ENCODE measurements around the gene SLC3A2. TPM values are rescaled to one million over a fixed set of nuclear protein-coding genes. Genes with fewer than 3 reads are reported as not detected.

The SLC3A2 gene
- total and polyA plus RNA-seq, 2 of the 13 experiments (the other 11 are each of a cell fraction or from before 2014, with no cell fraction given), result 213 to 226 TPM

DNA sequence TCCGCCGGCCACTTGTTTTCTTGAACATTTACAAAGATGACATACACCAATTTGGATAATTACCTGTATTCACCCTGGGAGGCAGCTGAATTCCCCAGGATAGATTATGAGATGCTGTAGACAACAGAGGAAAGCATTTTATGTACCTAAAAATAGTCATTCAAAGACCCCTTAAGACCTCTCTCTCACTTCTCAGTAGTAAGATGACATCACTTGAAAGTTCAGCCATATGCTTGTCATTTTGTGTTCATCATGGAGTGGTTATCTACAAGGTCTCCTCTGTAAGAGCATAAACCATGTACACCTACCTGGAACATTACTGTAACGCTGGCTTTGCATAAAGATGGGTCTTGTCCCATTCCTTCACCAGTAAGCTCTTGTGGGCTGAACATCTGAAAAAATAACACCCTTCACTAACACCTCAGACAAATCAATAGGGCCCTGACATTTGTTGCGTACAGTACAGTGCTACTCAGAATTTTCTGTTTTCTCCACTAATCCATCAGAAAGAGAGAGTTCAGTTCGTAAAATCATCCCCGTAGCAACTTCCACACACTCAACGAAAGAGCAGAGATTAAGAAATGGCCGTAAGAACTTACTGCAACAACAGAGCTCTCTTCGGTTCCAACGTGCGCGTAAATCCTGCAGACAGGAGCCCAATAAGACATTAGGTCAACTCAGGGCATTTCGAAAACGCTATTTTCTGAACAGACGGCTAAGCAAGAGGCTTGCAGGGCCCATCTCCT lies 25.7 kb upstream of the SLC3A2 start (continued):
- TF ChIP-seq SSRP1 (CRISPR knock-in tag; IDR thresholded peaks at IDR 0.05), result no peak
- TF ChIP-seq, protein P1, sequence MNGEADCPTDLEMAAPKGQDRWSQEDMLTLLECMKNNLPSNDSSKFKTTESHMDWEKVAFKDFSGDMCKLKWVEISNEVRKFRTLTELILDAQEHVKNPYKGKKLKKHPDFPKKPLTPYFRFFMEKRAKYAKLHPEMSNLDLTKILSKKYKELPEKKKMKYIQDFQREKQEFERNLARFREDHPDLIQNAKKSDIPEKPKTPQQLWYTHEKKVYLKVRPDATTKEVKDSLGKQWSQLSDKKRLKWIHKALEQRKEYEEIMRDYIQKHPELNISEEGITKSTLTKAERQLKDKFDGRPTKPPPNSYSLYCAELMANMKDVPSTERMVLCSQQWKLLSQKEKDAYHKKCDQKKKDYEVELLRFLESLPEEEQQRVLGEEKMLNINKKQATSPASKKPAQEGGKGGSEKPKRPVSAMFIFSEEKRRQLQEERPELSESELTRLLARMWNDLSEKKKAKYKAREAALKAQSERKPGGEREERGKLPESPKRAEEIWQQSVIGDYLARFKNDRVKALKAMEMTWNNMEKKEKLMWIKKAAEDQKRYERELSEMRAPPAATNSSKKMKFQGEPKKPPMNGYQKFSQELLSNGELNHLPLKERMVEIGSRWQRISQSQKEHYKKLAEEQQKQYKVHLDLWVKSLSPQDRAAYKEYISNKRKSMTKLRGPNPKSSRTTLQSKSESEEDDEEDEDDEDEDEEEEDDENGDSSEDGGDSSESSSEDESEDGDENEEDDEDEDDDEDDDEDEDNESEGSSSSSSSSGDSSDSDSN (CRISPR knock-in tag; IDR thresholded peaks at IDR 0.05), result no peak
- TF ChIP-seq SRY (CRISPR knock-in tag; IDR thresholded peaks at IDR 0.05), result no peak
- TF ChIP-seq CREB1 (IDR thresholded peaks at IDR 0.05), result 0 out of 2 replicates have a peak, but pooled peaks have one; percentile 14
- TF ChIP-seq CREB1 (CRISPR knock-in tag; IDR thresholded peaks at IDR 0.05), result no peak
- TF ChIP-seq, protein P2, sequence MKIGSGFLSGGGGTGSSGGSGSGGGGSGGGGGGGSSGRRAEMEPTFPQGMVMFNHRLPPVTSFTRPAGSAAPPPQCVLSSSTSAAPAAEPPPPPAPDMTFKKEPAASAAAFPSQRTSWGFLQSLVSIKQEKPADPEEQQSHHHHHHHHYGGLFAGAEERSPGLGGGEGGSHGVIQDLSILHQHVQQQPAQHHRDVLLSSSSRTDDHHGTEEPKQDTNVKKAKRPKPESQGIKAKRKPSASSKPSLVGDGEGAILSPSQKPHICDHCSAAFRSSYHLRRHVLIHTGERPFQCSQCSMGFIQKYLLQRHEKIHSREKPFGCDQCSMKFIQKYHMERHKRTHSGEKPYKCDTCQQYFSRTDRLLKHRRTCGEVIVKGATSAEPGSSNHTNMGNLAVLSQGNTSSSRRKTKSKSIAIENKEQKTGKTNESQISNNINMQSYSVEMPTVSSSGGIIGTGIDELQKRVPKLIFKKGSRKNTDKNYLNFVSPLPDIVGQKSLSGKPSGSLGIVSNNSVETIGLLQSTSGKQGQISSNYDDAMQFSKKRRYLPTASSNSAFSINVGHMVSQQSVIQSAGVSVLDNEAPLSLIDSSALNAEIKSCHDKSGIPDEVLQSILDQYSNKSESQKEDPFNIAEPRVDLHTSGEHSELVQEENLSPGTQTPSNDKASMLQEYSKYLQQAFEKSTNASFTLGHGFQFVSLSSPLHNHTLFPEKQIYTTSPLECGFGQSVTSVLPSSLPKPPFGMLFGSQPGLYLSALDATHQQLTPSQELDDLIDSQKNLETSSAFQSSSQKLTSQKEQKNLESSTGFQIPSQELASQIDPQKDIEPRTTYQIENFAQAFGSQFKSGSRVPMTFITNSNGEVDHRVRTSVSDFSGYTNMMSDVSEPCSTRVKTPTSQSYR (CRISPR knock-in tag; IDR thresholded peaks at IDR 0.05; ENCODE audit: borderline replicate concordance), result no peak
- TF ChIP-seq ZNF296 (CRISPR knock-in tag; conservative IDR thresholded peaks at IDR 0.05), result no peak
- no peak for TF ChIP-seq ZNF891 (CRISPR knock-in tag; IDR thresholded peaks at IDR 0.05)
- TF ChIP-seq POLR2AphosphoS5 (IDR thresholded peaks at IDR 0.05; ENCODE audit: low read depth, low read length), result peak; percentile 16; the same call in 1 of the 2 replicates
- TF ChIP-seq KDM4B (CRISPR knock-in tag; IDR thresholded peaks at IDR 0.05), result no peak
- no peak for TF ChIP-seq SALL2 (CRISPR knock-in tag; IDR thresholded peaks at IDR 0.05)
- TF ChIP-seq HNRNPUL1 (IDR thresholded peaks at IDR 0.05; ENCODE audit: low read depth, low read length), result no peak
- no peak for TF ChIP-seq ZNF879 (CRISPR knock-in tag; IDR thresholded peaks at IDR 0.05)
- no peak for TF ChIP-seq ZSCAN29 (CRISPR knock-in tag; conservative IDR thresholded peaks at IDR 0.05)
- TF ChIP-seq ZNF460 (CRISPR knock-in tag; IDR thresholded peaks at IDR 0.05; ENCODE audit: borderline replicate concordance), result no peak
- TF ChIP-seq ZNF30 (CRISPR knock-in tag; IDR thresholded peaks at IDR 0.05), result no peak
- no peak for TF ChIP-seq ZNF607 (CRISPR knock-in tag; IDR thresholded peaks at IDR 0.05; ENCODE audit: borderline replicate concordance)
- TF ChIP-seq POLR2A (IDR thresholded peaks at IDR 0.05; ENCODE audit: insufficient read depth in 1 of 2, low read depth in 2 of 2, low read length in 2 of 2), result peak in 1 of 2 experiments; percentile 27; a peak in 2 of 4 replicates
- no peak for TF ChIP-seq KAT2B (IDR thresholded peaks at IDR 0.05; ENCODE audit: borderline replicate concordance, low read depth, low read length)
- TF ChIP-seq, protein P3, sequence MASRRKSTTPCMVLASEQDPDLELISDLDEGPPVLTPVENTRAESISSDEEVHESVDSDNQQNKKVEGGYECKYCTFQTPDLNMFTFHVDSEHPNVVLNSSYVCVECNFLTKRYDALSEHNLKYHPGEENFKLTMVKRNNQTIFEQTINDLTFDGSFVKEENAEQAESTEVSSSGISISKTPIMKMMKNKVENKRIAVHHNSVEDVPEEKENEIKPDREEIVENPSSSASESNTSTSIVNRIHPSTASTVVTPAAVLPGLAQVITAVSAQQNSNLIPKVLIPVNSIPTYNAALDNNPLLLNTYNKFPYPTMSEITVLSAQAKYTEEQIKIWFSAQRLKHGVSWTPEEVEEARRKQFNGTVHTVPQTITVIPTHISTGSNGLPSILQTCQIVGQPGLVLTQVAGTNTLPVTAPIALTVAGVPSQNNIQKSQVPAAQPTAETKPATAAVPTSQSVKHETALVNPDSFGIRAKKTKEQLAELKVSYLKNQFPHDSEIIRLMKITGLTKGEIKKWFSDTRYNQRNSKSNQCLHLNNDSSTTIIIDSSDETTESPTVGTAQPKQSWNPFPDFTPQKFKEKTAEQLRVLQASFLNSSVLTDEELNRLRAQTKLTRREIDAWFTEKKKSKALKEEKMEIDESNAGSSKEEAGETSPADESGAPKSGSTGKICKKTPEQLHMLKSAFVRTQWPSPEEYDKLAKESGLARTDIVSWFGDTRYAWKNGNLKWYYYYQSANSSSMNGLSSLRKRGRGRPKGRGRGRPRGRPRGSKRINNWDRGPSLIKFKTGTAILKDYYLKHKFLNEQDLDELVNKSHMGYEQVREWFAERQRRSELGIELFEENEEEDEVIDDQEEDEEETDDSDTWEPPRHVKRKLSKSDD (CRISPR knock-in tag; IDR thresholded peaks at IDR 0.05; ENCODE audit: low read depth), result 0 out of 2 replicates have a peak, but pooled peaks have one; percentile 7
- TF ChIP-seq, protein P4, sequence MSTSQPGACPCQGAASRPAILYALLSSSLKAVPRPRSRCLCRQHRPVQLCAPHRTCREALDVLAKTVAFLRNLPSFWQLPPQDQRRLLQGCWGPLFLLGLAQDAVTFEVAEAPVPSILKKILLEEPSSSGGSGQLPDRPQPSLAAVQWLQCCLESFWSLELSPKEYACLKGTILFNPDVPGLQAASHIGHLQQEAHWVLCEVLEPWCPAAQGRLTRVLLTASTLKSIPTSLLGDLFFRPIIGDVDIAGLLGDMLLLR (CRISPR knock-in tag; IDR thresholded peaks at IDR 0.05), result no peak
- TF ChIP-seq, protein P5, sequence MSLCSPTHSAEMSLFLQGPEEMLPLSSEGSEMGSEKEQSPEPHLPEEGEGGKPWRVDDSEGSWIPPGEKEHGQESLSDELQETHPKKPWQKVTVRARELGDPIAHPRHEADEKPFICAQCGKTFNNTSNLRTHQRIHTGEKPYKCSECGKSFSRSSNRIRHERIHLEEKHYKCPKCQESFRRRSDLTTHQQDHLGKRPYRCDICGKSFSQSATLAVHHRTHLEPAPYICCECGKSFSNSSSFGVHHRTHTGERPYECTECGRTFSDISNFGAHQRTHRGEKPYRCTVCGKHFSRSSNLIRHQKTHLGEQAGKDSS (CRISPR knock-in tag; IDR thresholded peaks at IDR 0.05; ENCODE audit: borderline replicate concordance, low read depth), result no peak
